DMS153 treated with DMSO at 0.1 percent for 48 hours (cell line): ENCODE data around the gene F9.
"Not testable (repeated sequence)": the region's sequence is repeated elsewhere in the genome, so short reads cannot be mapped to it uniquely, and the experiment has no call there.

Source experiments
- DNase-seq: peaks from one replicate; lab custom pipeline; 2025; ENCODE audit not compliant: unreplicated experiment; lab: John Stamatoyannopoulos, UW

Gene F9

DNA sequence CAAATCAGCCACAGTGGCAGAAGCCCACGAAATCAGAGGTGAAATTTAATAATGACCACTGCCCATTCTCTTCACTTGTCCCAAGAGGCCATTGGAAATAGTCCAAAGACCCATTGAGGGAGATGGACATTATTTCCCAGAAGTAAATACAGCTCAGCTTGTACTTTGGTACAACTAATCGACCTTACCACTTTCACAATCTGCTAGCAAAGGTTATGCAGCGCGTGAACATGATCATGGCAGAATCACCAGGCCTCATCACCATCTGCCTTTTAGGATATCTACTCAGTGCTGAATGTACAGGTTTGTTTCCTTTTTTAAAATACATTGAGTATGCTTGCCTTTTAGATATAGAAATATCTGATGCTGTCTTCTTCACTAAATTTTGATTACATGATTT lies at the start of gene F9:
F9 (plus strand) TSS at position 190 of the 400 bp plus-strand sequence; CDS start at position 216, 26 bp downstream.
- DNase-seq: no peak

- no peak for DNase-seq
These were observed 46.8 kb upstream of the F9 start for GRCh38 chrX:139483699-139484098.

- DNase-seq: no peak
These were observed 45.9 kb upstream of the F9 start for GRCh38 chrX:139484591-139484990.

- no peak for DNase-seq
These were observed 35.2 kb upstream of the F9 start for GRCh38 chrX:139495324-139495723.

- no peak for DNase-seq
These were observed 24.2 kb upstream of the F9 start for GRCh38 chrX:139506333-139506732.

DNA sequence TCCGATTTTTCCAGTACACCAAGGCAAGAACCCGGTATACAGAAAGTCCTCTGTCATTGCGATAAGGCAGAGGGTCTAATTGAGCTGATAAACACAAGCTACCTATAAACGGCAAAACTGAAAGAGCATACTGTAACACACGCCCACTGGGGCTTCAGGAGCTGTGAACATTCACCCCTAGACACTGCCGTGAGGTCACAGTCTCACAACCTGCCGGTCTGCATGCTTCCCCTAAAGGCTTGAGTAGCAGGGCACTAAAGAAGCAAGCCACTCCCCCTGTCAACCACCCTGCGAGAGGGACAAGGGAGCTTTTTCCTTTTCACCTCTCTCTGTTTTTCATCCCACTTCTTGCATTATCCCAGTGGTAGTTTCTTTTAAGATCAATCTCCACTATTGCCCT lies 22.4 kb upstream of the F9 start:
- no peak for DNase-seq

DNA sequence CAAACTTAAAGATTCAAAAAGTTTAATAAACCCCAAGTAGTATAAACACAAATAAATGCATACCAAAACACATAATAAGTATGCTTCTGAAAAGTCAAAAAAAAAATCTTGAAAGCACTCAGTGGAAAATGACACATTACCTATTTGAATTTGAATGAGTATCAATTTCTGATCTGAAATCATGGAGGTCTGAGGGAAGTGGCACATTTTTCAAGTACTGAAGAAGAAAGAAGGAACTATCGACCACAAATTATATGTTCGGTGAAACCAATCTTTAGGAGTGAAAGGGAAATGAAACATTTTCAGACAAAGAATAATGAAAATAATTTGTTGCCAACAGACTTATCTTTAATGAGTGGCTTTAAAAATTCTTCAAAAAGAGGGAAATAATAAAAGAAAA lies 12.1 kb upstream of the F9 start:
- DNase-seq: no peak

GRCh38 chrX:139528829-139529228 lies 1.7 kb upstream of the F9 start:
- not testable (repeated sequence) for DNase-seq

DNA sequence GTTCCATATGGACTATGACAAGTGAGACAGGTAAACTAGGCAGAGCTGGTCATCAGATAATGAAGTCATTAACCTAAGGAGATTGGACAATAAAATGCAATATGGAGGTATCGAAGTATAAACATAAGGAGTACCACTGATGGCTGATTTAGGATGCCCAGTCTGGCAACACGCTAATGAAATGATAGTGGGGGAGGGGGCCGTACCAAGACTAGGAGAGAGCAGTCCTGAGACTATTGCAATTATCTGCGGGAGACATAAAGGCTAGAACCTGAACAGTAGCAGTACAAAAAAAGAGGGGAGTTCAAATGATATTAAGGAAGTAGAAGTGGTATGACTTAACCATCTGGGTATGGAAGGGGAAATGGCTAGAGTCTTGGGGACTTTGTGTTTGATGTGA lies 2.3 kb downstream of the F9 start:
- DNase-seq: no peak

GRCh38 chrX:139533444-139533843 lies 2.9 kb downstream of the F9 start:
- DNase-seq: no peak

- DNase-seq: peak; percentile 64
These were observed 8.6 kb downstream of the F9 start for GRCh38 chrX:139538907-139539790.

- DNase-seq: no peak
These were observed 12.1 kb downstream of the F9 start for GRCh38 chrX:139542652-139543051.

GRCh38 chrX:139543920-139544319 lies 13.4 kb downstream of the F9 start:
- no peak for DNase-seq

- DNase-seq: no peak
These were observed 14.1 kb downstream of the F9 start for GRCh38 chrX:139544591-139544990.

DNA sequence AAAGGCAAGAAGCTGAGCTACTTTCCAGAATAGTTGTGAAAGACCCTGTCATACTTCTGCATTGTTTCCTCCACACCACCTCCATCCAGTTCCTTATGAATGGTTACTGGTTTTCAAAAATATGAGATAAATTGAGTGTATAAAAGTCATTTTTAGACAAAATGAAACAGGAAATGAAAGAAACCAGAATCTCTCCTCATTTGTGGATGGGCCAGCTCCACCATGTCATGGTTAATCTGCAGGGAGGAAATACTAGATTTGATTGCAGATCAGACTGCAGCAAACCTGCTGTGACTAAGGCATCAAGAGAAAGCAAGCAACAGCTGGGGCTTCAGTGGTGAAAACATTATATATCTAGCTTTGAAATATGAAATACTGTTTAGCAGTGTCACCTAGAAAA lies 23.8 kb downstream of the F9 start:
- no peak for DNase-seq

DNA sequence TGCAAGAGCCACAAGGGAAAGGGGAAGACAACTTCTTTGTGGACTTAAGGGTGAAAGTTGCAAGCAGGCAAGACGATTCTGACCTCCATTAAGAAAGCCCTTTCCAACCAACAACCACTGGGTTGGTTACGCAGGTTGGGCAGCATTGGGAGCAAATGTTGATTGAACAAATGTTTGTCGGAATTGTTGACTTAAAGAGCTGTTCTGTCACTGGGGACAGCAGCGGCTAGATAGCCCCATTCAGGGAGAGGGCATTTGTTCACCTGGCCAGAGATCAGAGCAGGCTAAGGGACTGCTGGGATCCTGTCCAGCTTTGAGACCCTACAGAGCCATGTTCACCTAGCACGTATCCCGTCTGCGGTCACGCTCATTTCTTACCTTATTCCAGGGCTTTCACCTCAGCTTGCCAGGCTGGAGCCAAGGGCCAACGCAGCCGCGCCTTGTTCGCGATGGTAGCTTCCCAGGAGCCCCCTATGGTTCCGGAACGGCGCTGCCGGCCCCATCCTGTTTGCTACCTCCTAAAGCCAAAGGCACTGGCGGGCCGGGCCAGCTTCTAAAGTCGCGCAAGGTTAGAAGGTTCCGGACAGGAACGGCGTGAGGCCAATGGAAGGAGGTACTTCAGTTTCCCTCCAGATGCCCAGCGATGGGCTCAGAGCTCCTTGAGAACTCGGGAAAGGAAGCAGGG lies 24.6 kb downstream of the F9 start:
- DNase-seq: no peak

GRCh38 chrX:139559383-139560042 lies 29.0 kb downstream of the F9 start:
- peak; percentile 80 for DNase-seq

- no peak for DNase-seq
These were observed 29.7 kb downstream of the F9 start for GRCh38 chrX:139560221-139560620.

GRCh38 chrX:139563251-139563650 lies 32.7 kb downstream of the F9 start:
- no peak for DNase-seq

GRCh38 chrX:139566981-139567380 lies 36.4 kb downstream of the F9 start:
- no peak for DNase-seq

DNA sequence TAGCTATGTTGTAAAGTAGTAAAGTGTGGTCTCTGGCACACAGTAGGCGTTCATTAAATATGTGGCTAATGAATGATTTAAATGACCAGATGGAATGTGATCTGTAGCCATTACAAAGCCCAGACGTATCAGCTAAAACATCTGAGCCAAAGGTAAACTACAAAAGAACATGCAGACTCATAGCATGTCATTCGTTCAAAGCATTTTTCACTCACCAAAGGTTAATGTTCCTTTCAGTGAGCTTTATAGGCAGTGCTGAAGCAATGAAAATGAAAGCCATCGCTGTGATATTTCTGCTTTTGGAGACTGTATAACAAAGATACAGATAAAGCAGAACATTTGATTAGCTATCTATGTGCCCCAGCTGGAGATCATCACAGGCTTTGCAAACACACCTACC lies 50.5 kb downstream of the F9 start:
- DNase-seq: no peak

DNA sequence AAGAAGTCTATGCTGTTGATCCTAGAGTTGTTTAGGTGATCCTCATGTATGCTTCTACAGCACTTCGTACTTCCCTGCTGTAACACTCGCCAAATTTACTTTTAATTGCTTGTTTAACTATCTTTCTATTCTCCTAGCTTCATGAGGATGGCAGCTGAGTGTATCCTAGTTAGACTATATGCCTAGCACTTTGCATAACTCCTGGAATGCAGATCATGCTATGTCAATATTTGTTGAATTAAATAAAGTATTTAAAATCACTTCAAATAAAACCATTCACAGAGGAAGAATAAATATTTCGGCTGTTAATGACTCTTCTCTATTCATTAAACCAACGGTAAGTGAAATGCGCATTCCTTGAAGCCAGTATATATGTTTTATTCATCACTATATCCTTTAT lies 55.1 kb downstream of the F9 start:
- no peak for DNase-seq
